Neutrophil (primary cell): Measurements from ENCODE around the gene RNF123.

Experiments used
- H3K27ac ChIP-seq: fragments of 200-600 bp; sonication (generic); 2 replicates; pipeline ENCODE4 v1.5.1; 2016; ENCODE audit warnings: mild to moderate bottlenecking, moderate library complexity
- H3K27me3 ChIP-seq: fragments of 200-600 bp; sonication (generic); 2 replicates; pipeline ENCODE4 v1.6.0; 2016; ENCODE audit warnings: mild to moderate bottlenecking
- H3K36me3 ChIP-seq: fragments of 200-600 bp; sonication (generic); 2 replicates; pipeline ENCODE4 v1.5.1; 2017
- H3K4me1 ChIP-seq, 2 experiments: fragments of 200-600 bp in 1 of 2; sonication (generic) in 1 of 2; 1 replicate in 1 of 2; 2 replicates in 1 of 2; pipeline versions ENCODE4 v1.5.1 to v1.6.1; 2013 to 2016; ENCODE audit warnings: low read depth in 1 of 2, low read length in 1 of 2, mild to moderate bottlenecking in 1 of 2, moderate library complexity in 1 of 2; ENCODE audit not compliant: control insufficient read depth in 1 of 2, insufficient read depth in 1 of 2
- H3K4me3 ChIP-seq, 2 experiments: fragments of 200-600 bp in 1 of 2; sonication (generic) in 1 of 2; 1 replicate in 1 of 2; 2 replicates in 1 of 2; pipeline ENCODE4 v1.5.1; 2013 to 2016; ENCODE audit warnings: low read depth in 1 of 2, low read length in 1 of 2, mild to moderate bottlenecking in 1 of 2, moderate library complexity in 1 of 2
- H3K9me3 ChIP-seq: fragments of 200-600 bp; sonication (generic); 2 replicates; pipeline ENCODE4 v1.5.1; 2016
- TF ChIP-seq, protein P1 (sequence below): fragments of 200-600 bp; sonication (generic); IDR thresholded peaks from 2 replicates; pipeline ENCODE4 v1.5.1; 2016; ENCODE audit warnings: antibody characterized with exemption

The RNF123 gene

DNA sequence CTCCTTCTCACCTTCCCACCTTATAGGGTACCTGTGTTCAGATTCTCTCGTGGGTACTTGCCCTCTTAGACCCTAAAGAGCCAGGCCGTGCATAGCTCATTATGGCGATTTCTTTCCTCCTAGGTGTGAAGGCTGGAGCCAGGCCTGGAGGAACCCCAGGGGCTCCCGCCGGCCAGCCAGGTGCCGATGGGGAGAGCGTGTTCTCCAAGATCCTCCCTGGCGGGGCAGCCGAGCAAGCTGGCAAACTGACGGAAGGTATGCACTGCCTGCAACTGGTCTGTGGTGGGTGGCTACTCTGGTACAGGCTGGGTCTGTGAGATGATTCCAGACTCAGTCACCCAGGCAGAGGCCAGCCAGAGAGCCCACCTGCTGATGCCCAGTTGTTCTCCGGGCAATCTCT, 25.1 kb upstream of the RNF123 start:
- Histone ChIP-seq H3K4me3 (no peak overlapping the region), H3K9me3 (no peaks in the 10 kb centered on the region), H3K27me3 (peaks cover 12% of the 10 kb centered on the region), H3K4me1 (peaks cover 7 to 9% of the 10 kb centered on the region in 2 experiments), H3K36me3 (no peaks in the 10 kb centered on the region), H3K27ac (no peak overlapping the region)
- TF ChIP-seq, protein P1, sequence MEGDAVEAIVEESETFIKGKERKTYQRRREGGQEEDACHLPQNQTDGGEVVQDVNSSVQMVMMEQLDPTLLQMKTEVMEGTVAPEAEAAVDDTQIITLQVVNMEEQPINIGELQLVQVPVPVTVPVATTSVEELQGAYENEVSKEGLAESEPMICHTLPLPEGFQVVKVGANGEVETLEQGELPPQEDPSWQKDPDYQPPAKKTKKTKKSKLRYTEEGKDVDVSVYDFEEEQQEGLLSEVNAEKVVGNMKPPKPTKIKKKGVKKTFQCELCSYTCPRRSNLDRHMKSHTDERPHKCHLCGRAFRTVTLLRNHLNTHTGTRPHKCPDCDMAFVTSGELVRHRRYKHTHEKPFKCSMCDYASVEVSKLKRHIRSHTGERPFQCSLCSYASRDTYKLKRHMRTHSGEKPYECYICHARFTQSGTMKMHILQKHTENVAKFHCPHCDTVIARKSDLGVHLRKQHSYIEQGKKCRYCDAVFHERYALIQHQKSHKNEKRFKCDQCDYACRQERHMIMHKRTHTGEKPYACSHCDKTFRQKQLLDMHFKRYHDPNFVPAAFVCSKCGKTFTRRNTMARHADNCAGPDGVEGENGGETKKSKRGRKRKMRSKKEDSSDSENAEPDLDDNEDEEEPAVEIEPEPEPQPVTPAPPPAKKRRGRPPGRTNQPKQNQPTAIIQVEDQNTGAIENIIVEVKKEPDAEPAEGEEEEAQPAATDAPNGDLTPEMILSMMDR = no peak

DNA sequence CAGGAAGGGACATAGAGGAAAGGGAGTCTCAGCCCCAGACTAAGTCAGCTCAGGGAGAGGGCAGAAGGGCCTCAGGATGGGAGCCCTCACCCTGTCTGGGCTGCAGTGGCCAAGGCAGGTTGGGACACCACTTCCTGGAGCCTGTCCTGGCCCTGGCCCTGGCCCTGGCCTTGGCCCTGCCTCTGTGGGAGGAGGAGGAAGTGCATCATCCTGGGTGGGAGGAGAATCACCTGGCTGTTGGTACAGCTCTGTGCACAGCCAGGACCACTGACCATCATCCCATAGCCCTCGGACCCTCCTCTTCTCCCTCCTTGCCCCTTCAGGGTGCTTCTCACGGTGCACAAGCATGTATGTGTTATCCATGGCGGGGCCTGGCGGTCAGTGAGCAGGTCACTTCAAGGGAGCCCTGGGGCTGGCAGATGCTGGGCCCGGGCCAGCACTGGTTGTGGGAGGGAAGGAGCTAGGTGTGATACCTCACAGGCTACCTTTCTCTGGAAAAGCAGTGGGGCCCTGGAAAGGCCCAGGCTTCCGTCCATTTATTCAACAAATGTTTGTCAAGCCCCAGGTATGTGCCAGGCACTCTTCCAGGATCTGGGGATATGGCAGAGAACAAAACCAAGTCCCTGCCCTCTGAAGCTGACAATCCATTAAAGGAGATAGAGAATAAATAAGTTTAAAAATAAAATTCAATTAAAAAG, 23.4 kb upstream of the RNF123 start:
- TF ChIP-seq, protein P1 = no peak
- no peaks in the 10 kb centered on the region for H3K36me3 ChIP-seq

DNA sequence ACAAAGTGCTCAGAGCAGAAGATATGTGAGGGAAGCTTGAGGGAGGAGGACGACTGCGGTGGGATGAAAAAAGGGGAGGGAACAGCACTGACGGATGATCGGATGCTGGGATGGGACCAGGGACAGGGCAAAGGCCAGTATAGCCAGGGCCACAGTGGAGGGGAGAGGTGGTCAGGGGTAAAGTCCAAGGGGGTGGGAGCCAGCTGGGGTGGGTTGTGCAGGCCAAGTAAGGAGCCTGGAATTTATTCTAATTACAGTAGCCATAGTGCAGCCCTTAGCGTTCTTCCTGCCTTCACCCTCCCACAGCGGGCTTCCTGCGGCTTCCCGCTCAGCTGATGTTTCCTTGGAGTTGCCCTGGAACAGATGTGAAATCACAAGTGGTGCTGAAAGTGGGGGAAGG, 22.8 kb upstream of the RNF123 start:
- Histone ChIP-seq H3K4me1 (peaks cover 7 to 9% of the 10 kb centered on the region in 2 experiments), H3K36me3 (no peaks in the 10 kb centered on the region), H3K4me3 (no peak overlapping the region), H3K27ac (no peak overlapping the region), H3K27me3 (peaks cover 18% of the 10 kb centered on the region), H3K9me3 (no peaks in the 10 kb centered on the region)
- TF ChIP-seq, protein P1 = no peak

More for the DNA sequence above, 23.4 kb upstream of the RNF123 start:
- Histone ChIP-seq H3K27ac (peak overlapping the region; percentile 61), H3K9me3 (no peaks in the 10 kb centered on the region), H3K4me3 (no peak overlapping the region), H3K4me1 (peaks cover 7 to 9% of the 10 kb centered on the region in 2 experiments), H3K27me3 (peaks cover 18% of the 10 kb centered on the region)

DNA sequence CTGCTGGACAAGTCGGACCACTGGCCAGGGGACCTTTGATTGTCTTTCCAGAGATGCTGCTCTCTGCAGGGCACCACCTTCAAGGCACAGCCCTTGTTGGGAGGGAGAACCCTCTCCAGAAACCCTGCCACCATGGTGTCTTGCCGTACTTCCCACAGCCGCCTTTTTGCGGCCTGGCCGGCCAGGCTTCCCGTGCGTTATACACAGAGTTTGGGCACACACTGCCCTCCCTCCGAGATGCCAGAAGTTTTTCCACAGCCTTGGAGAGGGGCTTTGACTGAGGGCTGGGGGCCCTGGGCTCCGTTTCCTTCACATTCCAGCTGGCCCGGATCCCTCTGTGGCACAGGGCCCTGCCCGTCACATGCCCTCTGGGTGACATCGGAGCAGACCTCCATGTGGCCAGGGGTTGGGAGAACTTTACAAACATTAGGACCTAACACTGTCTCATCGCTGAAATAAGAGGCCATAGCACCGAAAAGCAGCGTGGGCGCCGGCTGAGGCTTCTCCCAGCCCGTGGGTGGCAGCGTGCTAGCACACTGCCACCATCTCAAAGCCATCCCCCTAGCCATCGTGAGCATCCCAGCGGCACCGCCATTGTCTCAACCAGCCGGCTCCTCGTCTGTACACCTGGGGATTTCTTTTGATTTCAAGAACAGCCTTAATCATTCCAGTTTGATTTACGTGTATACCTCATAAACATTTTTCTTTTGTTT, 21.5 kb upstream of the RNF123 start:
- no peaks in the 10 kb centered on the region for H3K9me3 ChIP-seq
- H3K4me3 ChIP-seq = no peak overlapping the region
- H3K36me3 ChIP-seq = no peaks in the 10 kb centered on the region
- peaks cover 18% of the 10 kb centered on the region for H3K27me3 ChIP-seq
- TF ChIP-seq, protein P1 = no peak
- H3K4me1 ChIP-seq = peaks cover 7 to 9% of the 10 kb centered on the region in 2 experiments
- no peak overlapping the region for H3K27ac ChIP-seq

DNA sequence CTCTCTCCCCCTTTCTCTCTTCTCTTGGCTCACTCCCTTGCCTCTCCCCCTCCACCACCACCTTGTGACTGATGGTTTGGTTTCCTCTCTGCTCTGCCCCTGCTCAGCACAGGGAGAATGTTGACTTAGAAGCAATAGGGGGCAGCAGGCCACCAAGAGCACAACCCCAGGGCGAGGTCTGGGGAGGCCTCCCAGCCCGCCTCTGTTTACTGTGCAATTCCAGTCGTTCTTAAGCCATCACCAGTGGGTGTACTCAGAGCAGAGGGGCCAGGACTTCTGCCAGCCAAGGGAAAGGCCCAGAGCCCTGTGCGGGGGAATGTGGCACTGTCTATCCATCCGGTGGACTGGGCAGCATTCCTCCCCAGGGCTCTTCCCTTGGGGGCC, 21.0 kb upstream of the RNF123 start:
- Histone ChIP-seq H3K9me3 (no peaks in the 10 kb centered on the region), H3K36me3 (no peaks in the 10 kb centered on the region), H3K27me3 (peaks cover 18% of the 10 kb centered on the region), H3K4me1 (peaks cover 12 to 13% of the 10 kb centered on the region in 2 experiments), H3K4me3 (no peak overlapping the region), H3K27ac (no peak overlapping the region)
- TF ChIP-seq, protein P1 = no peak
